C4-2B (cell line): ENCODE results near the gene CTNNA3.

Experiments
- H3K27ac ChIP-seq: fragments of 450-650 bp; 2 replicates; pipeline ENCODE4 v1.5.1; 2017
- ZFX ChIP-seq: fragments of 450-650 bp; IDR thresholded peaks from 2 replicates; pipeline ENCODE4 v1.6.1; 2017
- TF ChIP-seq, protein P1 (sequence below): fragments of 450-650 bp; conservative IDR thresholded peaks from 2 replicates; pipeline ENCODE4 v1.5.1; 2017; ENCODE audit warnings: mild to moderate bottlenecking

The CTNNA3 gene

GRCh38 chr10:66804962-66805361 lies 891.0 kb downstream of the CTNNA3 start:
- no peak overlapping the region for H3K27ac ChIP-seq
- TF ChIP-seq, protein P1, sequence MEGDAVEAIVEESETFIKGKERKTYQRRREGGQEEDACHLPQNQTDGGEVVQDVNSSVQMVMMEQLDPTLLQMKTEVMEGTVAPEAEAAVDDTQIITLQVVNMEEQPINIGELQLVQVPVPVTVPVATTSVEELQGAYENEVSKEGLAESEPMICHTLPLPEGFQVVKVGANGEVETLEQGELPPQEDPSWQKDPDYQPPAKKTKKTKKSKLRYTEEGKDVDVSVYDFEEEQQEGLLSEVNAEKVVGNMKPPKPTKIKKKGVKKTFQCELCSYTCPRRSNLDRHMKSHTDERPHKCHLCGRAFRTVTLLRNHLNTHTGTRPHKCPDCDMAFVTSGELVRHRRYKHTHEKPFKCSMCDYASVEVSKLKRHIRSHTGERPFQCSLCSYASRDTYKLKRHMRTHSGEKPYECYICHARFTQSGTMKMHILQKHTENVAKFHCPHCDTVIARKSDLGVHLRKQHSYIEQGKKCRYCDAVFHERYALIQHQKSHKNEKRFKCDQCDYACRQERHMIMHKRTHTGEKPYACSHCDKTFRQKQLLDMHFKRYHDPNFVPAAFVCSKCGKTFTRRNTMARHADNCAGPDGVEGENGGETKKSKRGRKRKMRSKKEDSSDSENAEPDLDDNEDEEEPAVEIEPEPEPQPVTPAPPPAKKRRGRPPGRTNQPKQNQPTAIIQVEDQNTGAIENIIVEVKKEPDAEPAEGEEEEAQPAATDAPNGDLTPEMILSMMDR = no peak
- no peak for TF ChIP-seq ZFX

GRCh38 chr10:66803174-66803573 lies 892.8 kb downstream of the CTNNA3 start:
- TF ChIP-seq, protein P1 = no peak
- TF ChIP-seq ZFX = no peak
- no peak overlapping the region for H3K27ac ChIP-seq

DNA sequence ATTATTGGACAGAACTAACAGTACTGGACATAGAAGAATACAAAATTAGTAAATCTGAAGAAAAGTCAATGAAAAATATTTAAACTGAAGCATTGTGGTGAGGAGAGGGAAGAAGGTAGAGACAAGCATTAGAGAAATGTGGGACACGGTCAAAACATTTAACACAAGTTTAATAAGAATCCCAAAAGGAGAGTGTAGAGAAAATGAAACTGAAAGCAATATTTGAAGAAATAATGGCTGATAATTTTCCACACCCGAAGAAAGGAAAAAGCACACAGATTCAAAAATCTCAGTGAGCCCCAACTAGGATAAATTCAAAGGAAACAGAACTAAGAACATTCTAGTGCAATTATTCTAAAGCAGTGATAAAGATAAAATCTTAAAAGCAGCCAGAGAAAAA lies 896.5 kb downstream of the CTNNA3 start:
- TF ChIP-seq, protein P1 = no peak
- no peak for TF ChIP-seq ZFX
- no peak overlapping the region for H3K27ac ChIP-seq

- no peak overlapping the region for H3K27ac ChIP-seq
- TF ChIP-seq, protein P1 = no peak
- TF ChIP-seq ZFX = no peak
Measured at GRCh38 chr10:66795866-66796265, 900.1 kb downstream of the CTNNA3 start.

- TF ChIP-seq, protein P1 = no peak
- no peak for TF ChIP-seq ZFX
- H3K27ac ChIP-seq = no peak overlapping the region
Measured at GRCh38 chr10:66792441-66792840, 903.6 kb downstream of the CTNNA3 start.

- TF ChIP-seq, protein P1 = no peak
- H3K27ac ChIP-seq = no peak overlapping the region
Measured at GRCh38 chr10:66788178-66788987, 907.6 kb downstream of the CTNNA3 start.

DNA sequence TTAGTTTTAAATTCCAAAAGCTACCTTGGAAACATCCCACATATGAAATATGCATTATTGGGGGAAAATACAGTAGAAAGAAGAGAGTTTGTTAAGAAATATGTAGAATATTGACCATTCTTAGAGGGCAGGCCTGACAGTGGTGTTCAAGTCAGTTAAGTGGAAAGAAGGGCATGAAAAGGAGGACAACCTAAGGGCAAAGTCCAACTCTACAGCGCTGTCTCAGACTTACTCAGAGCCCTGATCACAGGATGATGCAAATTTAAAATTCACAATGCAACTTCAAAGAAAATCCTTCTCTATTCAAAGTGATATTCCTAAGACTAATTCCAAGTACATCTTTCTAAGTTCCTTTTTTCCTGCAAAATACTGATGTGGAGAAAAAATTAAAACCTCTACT lies 909.3 kb downstream of the CTNNA3 start:
- TF ChIP-seq ZFX = no peak
- TF ChIP-seq, protein P1 = no peak

More for the DNA sequence above, 909.3 kb downstream of the CTNNA3 start:
- no peak overlapping the region for H3K27ac ChIP-seq
